Choroid plexus epithelial cell (primary cell): ENCODE measurements around the gene QPCTL.
"Not testable (repeated sequence)": the region's sequence is repeated elsewhere in the genome, so short reads cannot be mapped to it uniquely, and the experiment has no call there.

Experiments
- DNase-seq: peaks from one replicate; pipeline ENCODE4 v3.0.0-alpha.2; 2010; ENCODE audit warnings: low read depth
- H3K4me3 ChIP-seq: 2 replicates; pipeline ENCODE4 v1.5.1; 2011; ENCODE audit warnings: low read depth, mild to moderate bottlenecking, control low read depth, low read length, moderate library complexity
- TF ChIP-seq, protein P1 (sequence below): conservative IDR thresholded peaks from 2 replicates; pipeline ENCODE4 v1.5.1; 2011; ENCODE audit warnings: low read depth, mild to moderate bottlenecking, control low read depth, inconsistent platforms, low read length, moderate library complexity

QPCTL gene

DNA sequence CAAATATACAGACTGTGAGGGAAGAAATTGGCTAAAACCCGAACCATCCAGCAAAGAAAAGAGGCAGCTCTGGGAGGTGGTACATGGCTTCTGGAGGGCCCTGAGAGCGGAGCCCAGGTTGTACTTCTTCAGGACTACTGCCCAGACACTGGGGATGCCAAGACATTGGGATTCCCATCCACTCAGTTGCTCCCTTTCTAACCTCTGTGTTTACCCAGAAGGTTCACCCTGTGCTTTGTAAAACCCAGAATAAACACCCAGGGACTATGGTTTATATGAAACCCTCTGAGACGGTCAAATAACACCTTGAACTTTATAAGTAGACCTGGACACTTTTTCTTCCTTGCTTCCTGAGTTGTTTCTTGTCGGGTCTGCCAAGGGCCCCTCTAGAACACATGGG, 50.5 kb downstream of the QPCTL start:
- TF ChIP-seq, protein P1, sequence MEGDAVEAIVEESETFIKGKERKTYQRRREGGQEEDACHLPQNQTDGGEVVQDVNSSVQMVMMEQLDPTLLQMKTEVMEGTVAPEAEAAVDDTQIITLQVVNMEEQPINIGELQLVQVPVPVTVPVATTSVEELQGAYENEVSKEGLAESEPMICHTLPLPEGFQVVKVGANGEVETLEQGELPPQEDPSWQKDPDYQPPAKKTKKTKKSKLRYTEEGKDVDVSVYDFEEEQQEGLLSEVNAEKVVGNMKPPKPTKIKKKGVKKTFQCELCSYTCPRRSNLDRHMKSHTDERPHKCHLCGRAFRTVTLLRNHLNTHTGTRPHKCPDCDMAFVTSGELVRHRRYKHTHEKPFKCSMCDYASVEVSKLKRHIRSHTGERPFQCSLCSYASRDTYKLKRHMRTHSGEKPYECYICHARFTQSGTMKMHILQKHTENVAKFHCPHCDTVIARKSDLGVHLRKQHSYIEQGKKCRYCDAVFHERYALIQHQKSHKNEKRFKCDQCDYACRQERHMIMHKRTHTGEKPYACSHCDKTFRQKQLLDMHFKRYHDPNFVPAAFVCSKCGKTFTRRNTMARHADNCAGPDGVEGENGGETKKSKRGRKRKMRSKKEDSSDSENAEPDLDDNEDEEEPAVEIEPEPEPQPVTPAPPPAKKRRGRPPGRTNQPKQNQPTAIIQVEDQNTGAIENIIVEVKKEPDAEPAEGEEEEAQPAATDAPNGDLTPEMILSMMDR: no peak
- H3K4me3 ChIP-seq: no peak overlapping the region
- DNase-seq: no peak

DNA sequence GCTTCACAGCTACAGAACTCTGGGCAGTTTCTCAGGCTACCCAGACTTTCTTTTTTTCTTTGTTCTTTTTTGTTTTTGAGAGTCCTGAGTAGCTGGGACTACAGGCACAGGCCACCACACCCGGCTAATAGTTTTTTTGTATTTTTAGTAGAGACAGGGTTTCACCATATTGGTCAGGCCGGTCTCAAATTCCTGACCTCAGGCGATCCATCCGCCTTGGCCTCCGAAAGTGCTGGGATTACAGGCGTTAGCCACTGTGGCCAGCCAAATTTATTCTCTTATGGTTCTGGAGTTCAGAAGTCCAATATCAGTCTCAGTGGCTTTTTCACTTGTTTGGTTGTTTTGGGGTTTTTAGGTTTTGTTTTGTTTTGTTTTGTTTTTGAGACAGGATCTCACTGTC, 53.1 kb downstream of the QPCTL start:
- H3K4me3 ChIP-seq: no peak overlapping the region
- no peak for DNase-seq
- TF ChIP-seq, protein P1: no peak

DNA sequence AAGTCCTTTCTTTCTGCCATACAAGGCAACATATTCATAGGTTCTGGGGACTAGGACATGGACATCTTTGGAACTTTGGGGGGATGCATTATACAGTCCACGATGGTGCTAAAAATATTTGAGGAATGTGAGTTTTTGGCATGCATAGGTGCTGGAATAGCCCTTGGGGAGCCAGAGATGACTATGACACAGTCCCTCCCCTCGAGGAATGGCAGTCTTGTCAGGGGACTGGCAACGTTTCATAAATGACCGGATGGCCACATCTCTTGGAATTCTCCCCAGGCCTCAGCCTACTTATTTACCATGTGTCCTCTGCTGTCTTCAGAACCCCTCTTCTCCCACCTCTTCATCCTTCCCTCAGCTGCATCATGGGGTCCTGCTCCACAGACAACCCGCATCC, 54.4 kb downstream of the QPCTL start:
- H3K4me3 ChIP-seq: no peak overlapping the region
- no peak for DNase-seq
- TF ChIP-seq, protein P1: no peak

DNA sequence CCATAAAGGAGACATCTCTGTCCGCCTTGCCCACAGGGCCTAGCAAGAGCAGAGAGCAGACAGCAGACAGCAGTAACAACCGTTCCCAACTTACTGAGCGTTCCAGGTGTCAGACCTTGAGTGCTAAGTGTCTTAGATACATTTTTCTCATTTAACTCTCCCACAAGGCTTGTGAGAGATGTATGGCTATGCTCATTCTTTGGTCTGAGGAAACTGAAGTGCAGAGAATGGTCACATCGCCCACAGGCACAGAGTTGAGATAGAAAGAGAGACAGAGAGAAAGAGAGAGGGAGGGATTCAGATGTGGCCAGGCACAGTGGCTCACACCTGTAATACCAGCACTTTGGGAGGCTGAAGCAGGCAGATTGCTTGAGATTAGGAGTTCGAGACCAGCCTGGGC, 55.0 kb downstream of the QPCTL start:
- no peak for DNase-seq
- TF ChIP-seq, protein P1: no peak
- H3K4me3 ChIP-seq: no peak overlapping the region

DNA sequence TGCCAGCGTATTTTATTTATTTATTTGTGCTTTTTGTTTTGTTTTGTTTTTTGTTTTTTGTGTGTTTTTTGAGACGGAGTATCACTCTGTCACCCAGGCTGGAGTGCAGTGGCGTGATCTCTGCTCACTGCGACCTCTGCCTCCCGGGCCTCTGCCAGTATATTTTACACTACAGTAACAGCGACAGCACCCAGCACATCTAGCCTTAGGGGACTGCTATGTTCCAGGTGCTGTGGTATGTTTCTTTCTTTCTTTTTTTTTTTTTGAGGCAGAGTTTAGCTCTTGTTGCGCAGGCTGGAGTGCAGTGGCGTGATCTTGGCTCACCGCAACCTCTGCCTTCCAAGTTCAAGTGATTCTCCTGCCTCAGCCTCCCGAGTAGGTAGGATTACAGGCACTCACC, 59.0 kb downstream of the QPCTL start:
- not testable (repeated sequence) for H3K4me3 ChIP-seq, DNase-seq

GRCh38 chr19:45752639-45753038, 60.2 kb downstream of the QPCTL start:
- TF ChIP-seq, protein P1: no peak
- no peak overlapping the region for H3K4me3 ChIP-seq
- DNase-seq: no peak

- TF ChIP-seq, protein P1: peak; percentile 35
- H3K4me3 ChIP-seq: no peak overlapping the region
- DNase-seq: no peak
Observed at GRCh38 chr19:45753548-45753947, 61.1 kb downstream of the QPCTL start.
